Liver (tissue), 3 donors: Measurements from ENCODE around the gene ARHGAP6.

Source experiments
- CTCF ChIP-seq: fragments of 150-350 bp; IDR thresholded peaks from 2 replicates; pipeline ENCODE4 v1.5.1; 2017; ENCODE audit warnings: improper control_type of control experiment, low read depth, low read length; ENCODE audit not compliant: missing input control
- FOXA1 ChIP-seq: IDR thresholded peaks from 2 replicates; pipeline ENCODE4 v1.6.1; 2016; ENCODE audit warnings: antibody characterized with exemption
- JUND ChIP-seq, 2 donors: IDR thresholded peaks; 2 replicates each; pipeline ENCODE4 v1.6.1; 2016; ENCODE audit warnings: antibody characterized with exemption in 2 of 2
- SP1 ChIP-seq: IDR thresholded peaks from 2 replicates; pipeline ENCODE4 v1.6.1; 2018; ENCODE audit warnings: antibody characterized with exemption, mild to moderate bottlenecking
- TAF1 ChIP-seq: conservative IDR thresholded peaks from 2 replicates; pipeline ENCODE4 v1.6.1; 2016; ENCODE audit warnings: antibody characterized with exemption, mild to moderate bottlenecking
- TF ChIP-seq, protein P1 (sequence below): IDR thresholded peaks from 2 replicates; pipeline ENCODE4 v1.6.1; 2016; ENCODE audit warnings: antibody characterized with exemption
- donor health status: healthy.
- donor health status: healthy.

- TF ChIP-seq TAF1 (no peak), CTCF (no peak), SP1 (no peak), JUND (IDR thresholded peaks at IDR 0.05) (no peak), FOXA1 (no peak)
- TF ChIP-seq, protein P1, sequence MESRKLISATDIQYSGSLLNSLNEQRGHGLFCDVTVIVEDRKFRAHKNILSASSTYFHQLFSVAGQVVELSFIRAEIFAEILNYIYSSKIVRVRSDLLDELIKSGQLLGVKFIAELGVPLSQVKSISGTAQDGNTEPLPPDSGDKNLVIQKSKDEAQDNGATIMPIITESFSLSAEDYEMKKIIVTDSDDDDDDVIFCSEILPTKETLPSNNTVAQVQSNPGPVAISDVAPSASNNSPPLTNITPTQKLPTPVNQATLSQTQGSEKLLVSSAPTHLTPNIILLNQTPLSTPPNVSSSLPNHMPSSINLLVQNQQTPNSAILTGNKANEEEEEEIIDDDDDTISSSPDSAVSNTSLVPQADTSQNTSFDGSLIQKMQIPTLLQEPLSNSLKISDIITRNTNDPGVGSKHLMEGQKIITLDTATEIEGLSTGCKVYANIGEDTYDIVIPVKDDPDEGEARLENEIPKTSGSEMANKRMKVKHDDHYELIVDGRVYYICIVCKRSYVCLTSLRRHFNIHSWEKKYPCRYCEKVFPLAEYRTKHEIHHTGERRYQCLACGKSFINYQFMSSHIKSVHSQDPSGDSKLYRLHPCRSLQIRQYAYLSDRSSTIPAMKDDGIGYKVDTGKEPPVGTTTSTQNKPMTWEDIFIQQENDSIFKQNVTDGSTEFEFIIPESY, result no peak
Measured at GRCh38 chrX:11188664-11189063, 477.1 kb downstream of the ARHGAP6 start.
